ENCODE data around the gene PROK1.

Gene PROK1

GRCh38 chr1:110484801-110485200, 33.9 kb downstream of the PROK1 start:
- H3K4me3 ChIP-seq (ENCODE audit: low read depth, low read length): no peak overlapping the region
- DNase-seq (ENCODE audit: low read depth): no peak
- in situ Hi-C loops (cut with HindIII; ENCODE audit: low sequenced_read_pairs): no loop called here
- no peak for TF ChIP-seq CTCF (IDR thresholded peaks at IDR 0.05; ENCODE audit: low read depth, low read length, missing control alignments)

GRCh38 chr1:110485725-110486124, 34.8 kb downstream of the PROK1 start:
- no peak for TF ChIP-seq CTCF (IDR thresholded peaks at IDR 0.05; ENCODE audit: low read depth, low read length, missing control alignments)
- no peak for DNase-seq (ENCODE audit: low read depth)
- in situ Hi-C loops (cut with HindIII; ENCODE audit: low sequenced_read_pairs): no loop called here
- H3K4me3 ChIP-seq (ENCODE audit: low read depth, low read length): no peak overlapping the region

GRCh38 chr1:110487726-110488125, 36.8 kb downstream of the PROK1 start:
- H3K4me3 ChIP-seq (ENCODE audit: low read depth, low read length): no peak overlapping the region
- in situ Hi-C loops (cut with HindIII; ENCODE audit: low sequenced_read_pairs): no loop called here
- no peak for DNase-seq (ENCODE audit: low read depth)
- no peak for TF ChIP-seq CTCF (IDR thresholded peaks at IDR 0.05; ENCODE audit: low read depth, low read length, missing control alignments)

GRCh38 chr1:110488161-110488560, 37.2 kb downstream of the PROK1 start:
- H3K4me3 ChIP-seq (ENCODE audit: low read depth, low read length): no peak overlapping the region
- in situ Hi-C loops (cut with HindIII; ENCODE audit: low sequenced_read_pairs): no loop called here
- TF ChIP-seq CTCF (IDR thresholded peaks at IDR 0.05; ENCODE audit: low read depth, low read length, missing control alignments): no peak
- no peak for DNase-seq (ENCODE audit: low read depth)

GRCh38 chr1:110488867-110489266, 37.9 kb downstream of the PROK1 start:
- in situ Hi-C loops (cut with HindIII; ENCODE audit: low sequenced_read_pairs): no loop called here

GRCh38 chr1:110489406-110489805, 38.5 kb downstream of the PROK1 start:
- no peak for DNase-seq (ENCODE audit: low read depth)
- in situ Hi-C loops (cut with HindIII; ENCODE audit: low sequenced_read_pairs): no loop called here
- no peak overlapping the region for H3K4me3 ChIP-seq (ENCODE audit: low read depth, low read length)
- TF ChIP-seq CTCF (IDR thresholded peaks at IDR 0.05; ENCODE audit: low read depth, low read length, missing control alignments): no peak

More at GRCh38 chr1:110488867-110489266, 37.9 kb downstream of the PROK1 start:
- no peak overlapping the region for H3K4me3 ChIP-seq (ENCODE audit: low read depth, low read length)
- no peak for TF ChIP-seq CTCF (IDR thresholded peaks at IDR 0.05; ENCODE audit: low read depth, low read length, missing control alignments)
- no peak for DNase-seq (ENCODE audit: low read depth)
